SU-DHL-6 (cell line): ENCODE measurements around the gene GNAO1.

Experiments
- H2AFZ ChIP-seq: fragments of 200-600 bp; sonication (generic); 2 replicates; pipeline ENCODE4 v1.6.1; 2014; ENCODE audit warnings: low read depth, mild to moderate bottlenecking, moderate library complexity, mixed read lengths, antibody characterized with exemption, low read length; ENCODE audit not compliant: severe bottlenecking
- H3F3A ChIP-seq: fragments of 200-600 bp; shearing (Covaris generic); 2 replicates; pipeline ENCODE4 v1.6.0; 2016; ENCODE audit warnings: antibody characterized with exemption, mild to moderate bottlenecking; ENCODE audit not compliant: insufficient read depth
- H3K27ac ChIP-seq: fragments of 200-600 bp; sonication (generic); 2 replicates; pipeline ENCODE4 v1.5.1; 2016; ENCODE audit warnings: low read depth, mild to moderate bottlenecking, low read length, moderate library complexity, mixed read lengths
- H3K27me3 ChIP-seq: fragments of 200-600 bp; sonication (generic), shearing (Covaris generic); 2 replicates; pipeline ENCODE4 v1.6.0; 2014; ENCODE audit warnings: mild to moderate bottlenecking, low read length
- H3K36me3 ChIP-seq: fragments of 200-600 bp; sonication (generic); 2 replicates; pipeline ENCODE4 v1.6.1; 2014; ENCODE audit warnings: mild to moderate bottlenecking, low read length, mixed read lengths
- H3K4me2 ChIP-seq: fragments of 300-600, 200-600 bp; shearing (Covaris generic), sonication (generic); 2 replicates; pipeline ENCODE4 v1.6.0; 2014; ENCODE audit warnings: low read length, low read depth, mild to moderate bottlenecking; ENCODE audit not compliant: poor library complexity, severe bottlenecking
- H3K4me3 ChIP-seq: fragments of 200-600 bp; sonication (generic); 2 replicates; pipeline ENCODE4 v1.5.1; 2014; ENCODE audit warnings: antibody characterized with exemption, low read length, mild to moderate bottlenecking, mixed read lengths; ENCODE audit not compliant: insufficient read depth, poor library complexity, severe bottlenecking
- H3K79me2 ChIP-seq: fragments of 200-600 bp; sonication (generic); 2 replicates; pipeline ENCODE4 v1.6.1; 2014; ENCODE audit warnings: mild to moderate bottlenecking, low read length, moderate library complexity; ENCODE audit not compliant: insufficient read depth
- H3K9ac ChIP-seq: fragments of 200-600 bp; sonication (generic); 2 replicates; pipeline ENCODE4 v1.7.0; 2014; ENCODE audit warnings: mild to moderate bottlenecking, low read length
- H3K9me2 ChIP-seq: fragments of 200-600 bp; sonication (generic); replicated peaks from 2 replicates; pipeline ENCODE4 v1.6.1; 2014; ENCODE audit warnings: low read length; ENCODE audit not compliant: insufficient read depth
- H3K9me3 ChIP-seq: fragments of 200-600 bp; sonication (generic); 2 replicates; pipeline ENCODE4 v1.6.1; 2014; ENCODE audit warnings: low read length, mixed read lengths; ENCODE audit not compliant: insufficient read depth
- H4K20me1 ChIP-seq: fragments of 200-600 bp; sonication (generic); 2 replicates; pipeline ENCODE4 v1.6.1; 2014; ENCODE audit warnings: low read depth, mild to moderate bottlenecking, antibody characterized with exemption, low read length, moderate library complexity, mixed read lengths
- CTCF ChIP-seq: fragments of 200-600 bp; sonication (generic); IDR thresholded peaks from one replicate; pipeline ENCODE4 v1.5.1; 2017; ENCODE audit warnings: antibody characterized with exemption, mild to moderate bottlenecking, low read length, moderate library complexity; ENCODE audit not compliant: insufficient read depth, poor library complexity, severe bottlenecking
- EZH2phosphoT487 ChIP-seq: fragments of 200-600 bp; sonication (generic), shearing (Covaris generic); conservative IDR thresholded peaks from 2 replicates; pipeline ENCODE4 v1.6.1; 2018; ENCODE audit warnings: mild to moderate bottlenecking, antibody characterized with exemption, low read length, moderate library complexity, mixed read lengths

GNAO1 gene

GRCh38 chr16:56330476-56330875 lies 139.2 kb downstream of the GNAO1 start:
- H4K20me1 ChIP-seq: no peaks in the 10 kb centered on the region
- H3K9me2 ChIP-seq: no peaks in the 10 kb centered on the region
- no peaks in the 10 kb centered on the region for H3F3A ChIP-seq
- TF ChIP-seq CTCF: no peak
- no peak for TF ChIP-seq EZH2phosphoT487
- H3K27ac ChIP-seq: no peak overlapping the region
- no peaks in the 10 kb centered on the region for H3K9me3 ChIP-seq
- H3K4me3 ChIP-seq: no peak overlapping the region
- no peaks in the 10 kb centered on the region for H3K27me3 ChIP-seq
- H3K79me2 ChIP-seq: no peaks in the 10 kb centered on the region
- no peak overlapping the region for H3K4me2 ChIP-seq
- H3K9ac ChIP-seq: no peak overlapping the region
- H3K36me3 ChIP-seq: no peaks in the 10 kb centered on the region
- no peak overlapping the region for H2AFZ ChIP-seq

- Histone ChIP-seq H3K9ac (no peak overlapping the region), H2AFZ (no peak overlapping the region), H3K4me2 (no peak overlapping the region), H3F3A (no peaks in the 10 kb centered on the region), H3K79me2 (no peaks in the 10 kb centered on the region), H3K4me3 (no peak overlapping the region), H3K9me2 (no peaks in the 10 kb centered on the region), H3K36me3 (no peaks in the 10 kb centered on the region), H3K27me3 (no peaks in the 10 kb centered on the region), H3K27ac (no peak overlapping the region), H4K20me1 (no peaks in the 10 kb centered on the region), H3K9me3 (no peaks in the 10 kb centered on the region)
- TF ChIP-seq CTCF (no peak), EZH2phosphoT487 (no peak)
Measured at GRCh38 chr16:56331399-56331798, 140.1 kb downstream of the GNAO1 start.

GRCh38 chr16:56331915-56332314 lies 140.6 kb downstream of the GNAO1 start:
- Histone ChIP-seq H3F3A (no peaks in the 10 kb centered on the region), H3K4me2 (no peak overlapping the region), H3K36me3 (no peaks in the 10 kb centered on the region), H3K79me2 (no peaks in the 10 kb centered on the region), H2AFZ (no peak overlapping the region), H3K27me3 (no peaks in the 10 kb centered on the region), H3K27ac (no peak overlapping the region), H3K9ac (no peak overlapping the region), H3K9me3 (no peaks in the 10 kb centered on the region), H4K20me1 (no peaks in the 10 kb centered on the region), H3K9me2 (no peaks in the 10 kb centered on the region), H3K4me3 (no peak overlapping the region)
- TF ChIP-seq EZH2phosphoT487 (no peak), CTCF (no peak)
